Endothelial cell of umbilical vein (primary cell): Measurements from ENCODE around the gene TUBA3D. TPM values are rescaled to one million over a fixed set of nuclear protein-coding genes. Genes with fewer than 3 reads are reported as not detected.
A peak's percentile ranks its signal among the peaks of the same experiment; 100 is the strongest.
"Not testable (repeated sequence)": the region's sequence is repeated elsewhere in the genome, so short reads cannot be mapped to it uniquely, and the experiment has no call there.

Source experiments
- BruUV-seq: library from RNA; stranded (reverse); fragments of 400-500 nt; replicated peaks from 2 replicates; lab custom pipeline; 2021; lab: Mats Ljungman, UMichigan
- CTCF ChIA-PET: fragments of 300-600, 350-600 bp; sonication (Branson Sonifier 250); formaldehyde crosslinking; loops from one replicate; lab custom pipeline; 2021; ENCODE audit warnings: antibody characterized with exemption, inconsistent platforms; lab: Charles Lee
- POLR2A ChIA-PET: fragments of 300-600, 350-600 bp; sonication (Branson Sonifier 250); formaldehyde crosslinking; loops from one replicate; lab custom pipeline; 2021; ENCODE audit warnings: antibody characterized with exemption, inconsistent platforms; lab: Charles Lee
- DNase-seq: peaks from one replicate; pipeline ENCODE4 v3.0.0-alpha.2; 2011; ENCODE audit warnings: low read depth, low spot score
- FAIRE-seq: peaks from 2 replicates; lab custom pipeline; 2011; peaks lifted over from hg19 to GRCh38; lab: Jason Lieb, UNC
- H2AFZ ChIP-seq: 2 replicates; pipeline ENCODE4 v1.6.0; 2012; ENCODE audit warnings: low read depth, low read length, control low read depth, inconsistent platforms
- H3K27ac ChIP-seq: 2 replicates; pipeline ENCODE4 v1.5.1; 2011; ENCODE audit warnings: low read depth, mild to moderate bottlenecking, control low read depth, low read length, moderate library complexity; ENCODE audit not compliant: insufficient read depth
- H3K27me3 ChIP-seq, 2 experiments: 2 replicates each; pipeline versions ENCODE4 v1.6.0 to v1.6.1; 2011; ENCODE audit warnings: low read length in 2 of 2, mixed read lengths in 1 of 2; ENCODE audit not compliant: control insufficient read depth in 2 of 2, insufficient read depth in 2 of 2
- H3K36me3 ChIP-seq, 2 experiments: 2 replicates in 1 of 2; 3 replicates in 1 of 2; pipeline ENCODE4 v1.5.1; 2011; ENCODE audit warnings: low read length in 2 of 2, mild to moderate bottlenecking in 1 of 2, moderate library complexity in 1 of 2; ENCODE audit not compliant: control insufficient read depth in 2 of 2, insufficient read depth in 2 of 2; ENCODE audit errors: extremely low read depth in 1 of 2
- H3K4me1 ChIP-seq: 3 replicates; pipeline ENCODE4 v1.5.1; 2011; ENCODE audit warnings: mild to moderate bottlenecking, low read length; ENCODE audit not compliant: control insufficient read depth, insufficient read depth; ENCODE audit errors: extremely low read depth
- H3K4me2 ChIP-seq: 2 replicates; pipeline ENCODE4 v1.6.1; 2011; ENCODE audit warnings: low read length, control low read depth, mixed read lengths; ENCODE audit not compliant: insufficient read depth
- H3K4me3 ChIP-seq, 3 experiments: fragments of 200-600 bp in 1 of 3; sonication (generic), shearing (Covaris generic) in 1 of 3; replicated peaks in 1 of 3; 2 replicates each; pipeline ENCODE4 v1.5.1; 2011 to 2016; ENCODE audit warnings: control low read depth in 3 of 3, low read length in 3 of 3, mild to moderate bottlenecking in 2 of 3, inconsistent platforms in 1 of 3, low read depth in 1 of 3, moderate library complexity in 1 of 3; ENCODE audit not compliant: insufficient read depth in 1 of 3
- H3K79me2 ChIP-seq: 2 replicates; pipeline ENCODE4 v1.6.0; 2012; ENCODE audit warnings: low read length, inconsistent platforms; ENCODE audit not compliant: control insufficient read depth, insufficient read depth
- H3K9ac ChIP-seq: replicated peaks from 2 replicates; pipeline ENCODE3; 2011; ENCODE audit warnings: low read length, control low read depth; ENCODE audit not compliant: insufficient read depth; ENCODE audit errors: extremely low read depth
- H3K9me1 ChIP-seq: replicated peaks from 3 replicates; pipeline ENCODE4 v1.6.0; 2011; ENCODE audit warnings: mild to moderate bottlenecking, low read length; ENCODE audit not compliant: control insufficient read depth, insufficient read depth; ENCODE audit errors: extremely low read depth
- H3K9me3 ChIP-seq: replicated peaks from 2 replicates; pipeline ENCODE4 v1.5.1; 2012; ENCODE audit warnings: low read length, inconsistent platforms; ENCODE audit not compliant: control insufficient read depth, insufficient read depth
- H4K20me1 ChIP-seq: replicated peaks from 2 replicates; pipeline ENCODE3; 2011; ENCODE audit warnings: mild to moderate bottlenecking, low read length; ENCODE audit not compliant: control insufficient read depth, insufficient read depth; ENCODE audit errors: extremely low read depth
- CTCF ChIP-seq, 2 donors: IDR thresholded peaks; 1 replicate in 1 of 2; 2 replicates in 1 of 2; pipeline ENCODE4 v1.5.1; 2011; ENCODE audit warnings: low read length in 2 of 2, mild to moderate bottlenecking in 2 of 2, moderate library complexity in 2 of 2, control low read depth in 1 of 2, inconsistent platforms in 1 of 2, low read depth in 1 of 2; ENCODE audit not compliant: insufficient read depth in 1 of 2; ENCODE audit errors: extremely low read depth in 1 of 2
- GATA2 ChIP-seq: IDR thresholded peaks from 2 replicates; pipeline ENCODE4 v1.7.0; 2011; ENCODE audit warnings: low read depth, mild to moderate bottlenecking, moderate library complexity, mixed read lengths, low read length; ENCODE audit not compliant: insufficient read length, insufficient read depth
- MYC ChIP-seq: IDR thresholded peaks from one replicate; pipeline ENCODE4 v1.6.1; 2011; ENCODE audit warnings: mild to moderate bottlenecking, low read depth, low read length
- POLR2A ChIP-seq: IDR thresholded peaks from 2 replicates; pipeline ENCODE4 v1.6.1; 2012; ENCODE audit warnings: low read depth, mild to moderate bottlenecking, control low read depth, low read length
- POLR2AphosphoS5 ChIP-seq: IDR thresholded peaks from 2 replicates; pipeline ENCODE4 v1.6.1; 2012; ENCODE audit warnings: low read depth, mild to moderate bottlenecking, control low read depth, low read length, moderate library complexity; ENCODE audit not compliant: insufficient read depth
- dilution Hi-C: fragments of 300-500 bp; cut with MboI; formaldehyde crosslinking; loops from one replicate; pipeline ENCODE4 v1.15.0; 2019; ENCODE audit warnings: low sequenced_read_pairs; ENCODE audit not compliant: extremely low pct_ligation_motif_present
- intact Hi-C: fragments of 100-400 bp; cut with micrococcal nuclease; formaldehyde crosslinking; loops from one replicate; pipeline ENCODE4 v1.10.0; 2022
- polyA plus RNA-seq, 4 experiments: library from polyadenylated mRNA; depleted of rRNA in 3 of 4; stranded (reverse) in 3 of 4; unstranded in 1 of 4; fragments of >200 nt; gene quantifications; 2 replicates each; pipeline versions ENCODE4 v1.2.1 to v1.2.3, GENCODE V29; 2011 to 2012; ENCODE audit warnings: missing spikeins in 1 of 4
- total RNA-seq: library from RNA; stranded (reverse); gene quantifications from 2 replicates; pipeline ENCODE4 v1.2.3, GENCODE V29; 2021

Gene TUBA3D
- total and polyA plus RNA-seq, 2 donors (not counting 3 experiments of a cell fraction or from before 2014, with no cell fraction given), result not detected

DNA sequence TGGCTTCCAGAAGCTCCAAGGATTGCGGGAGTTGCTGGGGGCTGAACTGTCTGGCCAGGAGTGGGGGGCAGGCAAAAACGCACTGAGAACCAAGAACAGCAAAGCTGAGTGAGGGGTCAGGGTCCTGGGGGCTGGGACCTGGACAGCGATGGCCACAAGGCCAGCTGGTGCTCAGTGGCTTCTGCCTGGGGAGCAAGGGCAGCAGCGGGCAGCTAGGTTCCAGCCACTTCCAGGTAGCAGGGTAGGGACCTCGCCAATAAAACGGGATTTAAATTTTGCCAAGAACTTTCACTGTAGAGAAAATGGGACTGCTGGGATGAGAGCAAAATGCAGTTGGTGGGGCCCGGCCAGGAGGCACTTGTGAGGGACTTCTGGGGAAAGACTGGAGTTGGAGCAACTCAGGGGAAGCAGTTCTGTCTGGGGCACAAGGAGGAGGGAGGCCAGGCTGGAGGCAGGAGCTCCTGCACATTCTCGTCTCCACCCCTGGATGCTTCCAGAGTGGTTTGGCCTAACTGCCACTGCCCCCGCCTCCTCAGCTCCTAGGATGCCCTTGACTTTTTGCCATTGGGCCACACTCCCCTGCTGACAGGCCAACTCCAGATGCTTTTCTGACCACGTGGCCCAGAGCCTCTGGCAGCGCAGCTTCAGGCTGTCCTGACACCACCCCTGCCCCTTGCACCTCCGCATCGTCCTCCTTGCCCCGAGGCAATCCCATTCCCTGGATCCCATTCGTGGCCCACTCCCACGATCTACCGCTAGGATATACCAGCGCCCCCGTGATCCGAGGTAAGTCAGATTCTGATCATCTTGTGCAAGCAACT, 46.3 kb downstream of the TUBA3D start:
- dilution Hi-C loops, result no loop called here

DNA sequence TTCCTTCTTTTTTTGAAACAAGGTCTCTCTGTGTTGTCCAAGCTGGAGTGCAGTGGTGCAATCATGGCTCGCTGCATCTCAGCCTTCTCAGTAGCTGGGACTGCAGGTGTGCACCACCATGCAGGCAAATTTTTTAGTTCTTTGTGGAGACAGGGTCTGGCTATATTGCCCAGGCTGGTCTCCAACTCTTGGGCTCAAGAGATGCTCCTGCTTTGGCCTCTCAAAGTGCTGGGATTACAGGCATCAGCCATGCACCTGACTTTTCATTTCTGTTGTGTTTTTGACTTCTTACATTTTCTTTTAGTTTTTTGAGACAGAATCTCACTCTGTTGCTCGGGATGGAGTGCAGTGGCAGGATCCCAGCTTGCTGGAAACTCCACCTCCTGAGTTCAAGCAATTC, 49.3 kb downstream of the TUBA3D start:
- H3K9me1 ChIP-seq, dilution Hi-C loops, H3K9ac ChIP-seq, H3K27ac ChIP-seq, BruUV-seq, H3K36me3 ChIP-seq, DNase-seq, H3K27me3 ChIP-seq, H3K9me3 ChIP-seq, POLR2A ChIA-PET, H3K4me3 ChIP-seq, H4K20me1 ChIP-seq, H3K79me2 ChIP-seq, H3K4me2 ChIP-seq, H2AFZ ChIP-seq, CTCF ChIA-PET, H3K4me1 ChIP-seq: not testable (repeated sequence)
- FAIRE-seq, result peak; percentile 52
- intact Hi-C loops, result loop anchor here (5.0 kb wide), 1 partner anchor 33 kb away; the partner anchor contains the start of gene MZT2A

More for the DNA sequence above, 46.3 kb downstream of the TUBA3D start:
- Histone ChIP-seq H3K4me1 (no peaks in the 10 kb centered on the region), H3K9me1 (no peaks in the 10 kb centered on the region), H3K79me2 (no peaks in the 10 kb centered on the region), H3K36me3 (peaks cover 5 to 21% of the 10 kb centered on the region in 2 experiments), H3K9me3 (no peaks in the 10 kb centered on the region), H3K27me3 (no peaks in the 10 kb centered on the region), H3K9ac (no peak overlapping the region), H3K27ac (no peak overlapping the region), H3K4me2 (no peak overlapping the region), H3K4me3 (no peak overlapping the region), H2AFZ (no peak overlapping the region), H4K20me1 (no peaks in the 10 kb centered on the region)
- DNase-seq, result no peak
- BruUV-seq, result no TSS peak
- intact Hi-C loops, result no loop called here
- no peak for FAIRE-seq
- ChIA-PET POLR2A (interaction anchor here (0.6 kb wide), 1 partner anchor 28 kb away, joined by 5 read pairs; no protein-coding TSS in a partner anchor), CTCF (interaction anchor here (1.2 kb wide), 1 partner anchor 29 kb away, joined by 3 read pairs; no protein-coding TSS in a partner anchor)
- TF ChIP-seq MYC (no peak), POLR2AphosphoS5 (no peak), GATA2 (no peak), POLR2A (no peak), CTCF (IDR thresholded peaks at IDR 0.05; ENCODE audit: extremely low read depth in 1 of 2, insufficient read depth in 1 of 2, low read depth in 1 of 2, low read length in 2 of 2) (no peak)

GRCh38 chr2:131527131-131528001, 51.4 kb downstream of the TUBA3D start, which contains the start of gene CCDC74A:
Gene CCDC74A, plus strand, starts transcription at chr2:131527888. Its CDS starts 83 bp downstream, at chr2:131527971.
- H3K4me2 ChIP-seq, result peak within 1 kb of the TSS; percentile 42
- H3K9ac ChIP-seq, H3K36me3 ChIP-seq, H3K79me2 ChIP-seq, POLR2A ChIA-PET, H4K20me1 ChIP-seq, H3K4me1 ChIP-seq, H3K9me1 ChIP-seq, BruUV-seq, H3K27me3 ChIP-seq, DNase-seq, dilution Hi-C loops, H3K9me3 ChIP-seq, H3K27ac ChIP-seq: not testable (repeated sequence)
- H3K4me3 ChIP-seq, result peak within 1 kb of the TSS; percentile 25 to 40 (median 37)
- CTCF ChIA-PET, result interaction anchor here (1.0 kb wide), 1 partner anchor 34 kb away, joined by 3 read pairs; no protein-coding TSS in a partner anchor
- intact Hi-C loops, result loop anchor here (5.0 kb wide), 1 partner anchor 35 kb away; the partner anchor contains the start of gene MZT2A
- H2AFZ ChIP-seq, result peak within 1 kb of the TSS; percentile 90
- peak; percentile 93 for FAIRE-seq
